Keratinocyte (primary cell): ENCODE measurements around the gene CARD11. TPM values are rescaled to one million over a fixed set of nuclear protein-coding genes. Genes with fewer than 3 reads are reported as not detected.
A peak's percentile ranks its signal among the peaks of the same experiment; 100 is the strongest.

Experiments used
- DNase-seq: peaks from one replicate; pipeline ENCODE4 v3.0.0-alpha.2; 2011; ENCODE audit warnings: low read depth, missing footprints, low spot score
- FAIRE-seq: peaks from 2 replicates; lab custom pipeline; 2011; peaks lifted over from hg19 to GRCh38; lab: Jason Lieb, UNC
- H2AFZ ChIP-seq: 2 replicates; pipeline ENCODE4 v1.6.0; 2012; ENCODE audit warnings: low read length, control low read depth, inconsistent platforms; ENCODE audit not compliant: control insufficient read depth
- H3K27ac ChIP-seq: 2 replicates; pipeline ENCODE4 v1.5.1; 2011; ENCODE audit warnings: low read length; ENCODE audit not compliant: control insufficient read depth, insufficient read depth
- H3K27me3 ChIP-seq: 3 replicates; pipeline ENCODE4 v1.6.0; 2011; ENCODE audit warnings: low read length; ENCODE audit not compliant: control insufficient read depth, insufficient read depth; ENCODE audit errors: extremely low read depth
- H3K36me3 ChIP-seq, 2 experiments: 2 replicates in 1 of 2; 3 replicates in 1 of 2; pipeline ENCODE4 v1.5.1; 2011; ENCODE audit warnings: low read length in 2 of 2, mild to moderate bottlenecking in 1 of 2; ENCODE audit not compliant: control insufficient read depth in 2 of 2, insufficient read depth in 2 of 2; ENCODE audit errors: extremely low read depth in 1 of 2
- H3K4me1 ChIP-seq: 3 replicates; pipeline ENCODE4 v1.5.1; 2011; ENCODE audit warnings: low read length; ENCODE audit not compliant: control insufficient read depth, insufficient read depth; ENCODE audit errors: extremely low read depth
- H3K4me2 ChIP-seq: 3 replicates; pipeline ENCODE4 v1.6.0; 2011; ENCODE audit warnings: low read depth, low read length; ENCODE audit not compliant: control insufficient read depth, insufficient read depth; ENCODE audit errors: extremely low read depth
- H3K4me3 ChIP-seq, 3 experiments: fragments of 200-600 bp in 1 of 3; sonication (generic) in 1 of 3; 2 replicates in 2 of 3; 3 replicates in 1 of 3; pipeline ENCODE4 v1.5.1; 2011 to 2016; ENCODE audit warnings: low read length in 3 of 3, mild to moderate bottlenecking in 3 of 3, control low read depth in 2 of 3, inconsistent platforms in 1 of 3, low read depth in 1 of 3, mixed read lengths in 1 of 3, mixed run types in 1 of 3, moderate library complexity in 1 of 3; ENCODE audit not compliant: control insufficient read depth in 2 of 3, insufficient read depth in 2 of 3; ENCODE audit errors: extremely low read depth in 1 of 3
- H3K79me2 ChIP-seq: 2 replicates; pipeline ENCODE4 v1.6.0; 2012; ENCODE audit warnings: low read length; ENCODE audit not compliant: control insufficient read depth, insufficient read depth
- H3K9ac ChIP-seq: 3 replicates; pipeline ENCODE4 v1.6.0; 2011; ENCODE audit warnings: low read length; ENCODE audit not compliant: control insufficient read depth, insufficient read depth; ENCODE audit errors: extremely low read depth
- H3K9me1 ChIP-seq: 3 replicates; pipeline ENCODE4 v1.6.0; 2011; ENCODE audit warnings: low read length; ENCODE audit not compliant: control insufficient read depth, insufficient read depth; ENCODE audit errors: extremely low read depth
- H3K9me3 ChIP-seq: 2 replicates; pipeline ENCODE4 v1.5.1; 2012; ENCODE audit warnings: low read depth, low read length; ENCODE audit not compliant: control insufficient read depth
- H4K20me1 ChIP-seq: 3 replicates; pipeline ENCODE4 v1.6.0; 2011; ENCODE audit warnings: low read length; ENCODE audit not compliant: control insufficient read depth, insufficient read depth; ENCODE audit errors: extremely low read depth
- CTCF ChIP-seq, 3 experiments: IDR thresholded peaks in 1 of 3; conservative IDR thresholded peaks in 1 of 3; optimal IDR thresholded peaks in 1 of 3; 2 replicates in 2 of 3; 3 replicates in 1 of 3; pipeline versions ENCODE3 to v1.5.1; 2011; ENCODE audit warnings: low read length in 3 of 3, mild to moderate bottlenecking in 3 of 3, moderate library complexity in 2 of 3, control low read depth in 1 of 3, inconsistent platforms in 1 of 3; ENCODE audit not compliant: insufficient read depth in 2 of 3; ENCODE audit errors: extremely low read depth in 1 of 3
- EZH2 ChIP-seq: IDR thresholded peaks from one replicate; pipeline ENCODE4 v1.6.1; 2012; ENCODE audit warnings: inconsistent platforms, mild to moderate bottlenecking, low read length, moderate library complexity
- dilution Hi-C: fragments of 300-500 bp; cut with MboI; formaldehyde crosslinking; loops from one replicate; pipeline ENCODE4 v1.7.0; 2020; ENCODE audit warnings: low sequenced_read_pairs; ENCODE audit not compliant: extremely low pct_ligation_motif_present
- polyA plus RNA-seq, 5 experiments: library from polyadenylated mRNA; depleted of rRNA in 3 of 5; stranded (reverse) in 3 of 5; stranded (forward) in 1 of 5; unstranded in 1 of 5; fragments of >200 nt; gene quantifications; 1 replicate in 1 of 5; 2 replicates in 3 of 5; 3 replicates in 1 of 5; pipeline versions ENCODE4 v1.2.1 to v1.2.3, GENCODE V29; 2011 to 2012; ENCODE audit warnings: missing spikeins in 2 of 5, low read depth in 1 of 5, low replicate concordance in 1 of 5

The CARD11 gene
- polyA plus RNA-seq, 1 donor (not counting 4 experiments of a cell fraction or from before 2014, with no cell fraction given) = 4.3 TPM

- Histone ChIP-seq H3K9me3 (no peaks in the 10 kb centered on the region), H3K36me3 (peaks cover 3 to 7% of the 10 kb centered on the region in 2 experiments), H2AFZ (no peak overlapping the region), H3K27ac (no peak overlapping the region), H3K79me2 (no peaks in the 10 kb centered on the region), H3K9ac (no peak overlapping the region), H4K20me1 (no peaks in the 10 kb centered on the region), H3K4me3 (no peak overlapping the region), H3K9me1 (no peaks in the 10 kb centered on the region), H3K4me1 (peaks cover 16% of the 10 kb centered on the region), H3K4me2 (no peak overlapping the region), H3K27me3 (no peaks in the 10 kb centered on the region)
- DNase-seq (no peak), FAIRE-seq (no peak)
- dilution Hi-C loops = no loop called here
- no peak for TF ChIP-seq EZH2
- no peak for TF ChIP-seq CTCF (optimal IDR thresholded peaks at IDR 0.05 in 1 of 3, IDR thresholded peaks at IDR 0.05 in 1 of 3, conservative IDR thresholded peaks at IDR 0.05 in 1 of 3; ENCODE audit: extremely low read depth in 1 of 3, insufficient read depth in 2 of 3, low read length in 3 of 3)
Measured at GRCh38 chr7:2934984-2935740, 108.5 kb downstream of the CARD11 start.

GRCh38 chr7:2934211-2934731 lies 109.4 kb downstream of the CARD11 start:
- Histone ChIP-seq H3K9ac (no peak overlapping the region), H3K36me3 (peaks cover 3 to 7% of the 10 kb centered on the region in 2 experiments), H4K20me1 (no peaks in the 10 kb centered on the region), H3K4me2 (peak overlapping the region; percentile 48), H3K79me2 (no peaks in the 10 kb centered on the region), H3K9me3 (no peaks in the 10 kb centered on the region), H2AFZ (peak overlapping the region; percentile 22), H3K9me1 (no peaks in the 10 kb centered on the region), H3K27me3 (no peaks in the 10 kb centered on the region), H3K27ac (peak overlapping the region; percentile 52), H3K4me3 (no peak overlapping the region), H3K4me1 (peaks cover 11% of the 10 kb centered on the region)
- FAIRE-seq (no peak), DNase-seq (peak; percentile 59)
- TF ChIP-seq CTCF (optimal IDR thresholded peaks at IDR 0.05 in 1 of 3, IDR thresholded peaks at IDR 0.05 in 1 of 3, conservative IDR thresholded peaks at IDR 0.05 in 1 of 3; ENCODE audit: extremely low read depth in 1 of 3, insufficient read depth in 2 of 3, low read length in 3 of 3) (peak; percentile 23 to 33 (median 29)), EZH2 (no peak)
- dilution Hi-C loops = no loop called here
